Loucy (cell line): ENCODE measurements around the gene CAMK1G.

ENCODE experiments used
- EZH2phosphoT487 ChIP-seq: fragments of 200-600 bp; IDR thresholded peaks from 2 replicates; pipeline ENCODE4 v1.6.1; 2018; ENCODE audit warnings: antibody characterized with exemption, mild to moderate bottlenecking, moderate library complexity, borderline replicate concordance
- TF ChIP-seq, protein P1 (sequence below): fragments of 200-600 bp; sonication (generic); conservative IDR thresholded peaks from 2 replicates; pipeline ENCODE4 v1.5.1; 2014; ENCODE audit warnings: mild to moderate bottlenecking, antibody characterized with exemption, low read length

DNA sequence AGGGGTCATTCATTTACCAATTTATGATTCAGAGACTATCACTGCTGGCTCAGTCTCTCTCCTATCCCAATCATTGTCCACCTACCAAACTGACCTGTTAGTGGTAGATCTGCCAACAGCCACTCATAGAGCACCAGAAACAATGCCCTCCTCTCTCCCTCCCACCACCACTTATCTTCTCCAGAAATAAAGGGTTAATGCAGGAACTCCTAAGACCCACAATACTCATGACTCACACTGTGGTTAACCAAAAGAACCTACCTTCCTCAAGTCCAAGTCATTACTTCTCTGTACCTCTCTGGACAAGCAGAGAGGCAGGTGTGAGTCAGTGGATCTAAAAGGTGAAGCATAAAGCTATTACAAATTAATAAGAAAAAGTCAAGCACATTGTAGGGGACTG is 40.9 kb upstream of the CAMK1G start:
- TF ChIP-seq, protein P1, sequence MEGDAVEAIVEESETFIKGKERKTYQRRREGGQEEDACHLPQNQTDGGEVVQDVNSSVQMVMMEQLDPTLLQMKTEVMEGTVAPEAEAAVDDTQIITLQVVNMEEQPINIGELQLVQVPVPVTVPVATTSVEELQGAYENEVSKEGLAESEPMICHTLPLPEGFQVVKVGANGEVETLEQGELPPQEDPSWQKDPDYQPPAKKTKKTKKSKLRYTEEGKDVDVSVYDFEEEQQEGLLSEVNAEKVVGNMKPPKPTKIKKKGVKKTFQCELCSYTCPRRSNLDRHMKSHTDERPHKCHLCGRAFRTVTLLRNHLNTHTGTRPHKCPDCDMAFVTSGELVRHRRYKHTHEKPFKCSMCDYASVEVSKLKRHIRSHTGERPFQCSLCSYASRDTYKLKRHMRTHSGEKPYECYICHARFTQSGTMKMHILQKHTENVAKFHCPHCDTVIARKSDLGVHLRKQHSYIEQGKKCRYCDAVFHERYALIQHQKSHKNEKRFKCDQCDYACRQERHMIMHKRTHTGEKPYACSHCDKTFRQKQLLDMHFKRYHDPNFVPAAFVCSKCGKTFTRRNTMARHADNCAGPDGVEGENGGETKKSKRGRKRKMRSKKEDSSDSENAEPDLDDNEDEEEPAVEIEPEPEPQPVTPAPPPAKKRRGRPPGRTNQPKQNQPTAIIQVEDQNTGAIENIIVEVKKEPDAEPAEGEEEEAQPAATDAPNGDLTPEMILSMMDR, result no peak
- no peak for TF ChIP-seq EZH2phosphoT487
